ENCODE results near the gene DUT.

DNA sequence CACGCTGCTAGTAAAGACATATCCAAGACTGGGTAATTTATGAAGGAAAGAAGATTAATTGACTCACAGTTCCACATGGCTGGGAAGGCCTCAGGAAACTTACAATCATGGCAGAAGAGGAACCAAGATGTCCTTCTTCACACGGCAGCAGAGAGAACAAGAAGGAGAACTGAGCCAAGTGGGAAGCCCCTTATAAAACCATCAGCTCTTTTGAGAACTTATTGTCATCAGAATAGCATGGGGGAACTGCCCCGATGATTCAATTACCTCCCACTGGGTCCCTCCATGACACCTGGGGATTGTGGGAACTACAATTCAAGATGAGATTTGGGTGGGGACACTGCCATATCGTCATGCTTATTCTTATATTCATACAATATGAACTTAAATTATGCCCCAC lies 49.0 kb downstream of the DUT start:
- no peak for TF ChIP-seq FOXM1 (IDR thresholded peaks at IDR 0.05; ENCODE audit: borderline replicate concordance, low read depth)
- no peak for TF ChIP-seq RAD21 (IDR thresholded peaks at IDR 0.05; ENCODE audit: low read depth)
- no peak for TF ChIP-seq YY1 (IDR thresholded peaks at IDR 0.05; ENCODE audit: low read depth)
- TF ChIP-seq, protein P1, sequence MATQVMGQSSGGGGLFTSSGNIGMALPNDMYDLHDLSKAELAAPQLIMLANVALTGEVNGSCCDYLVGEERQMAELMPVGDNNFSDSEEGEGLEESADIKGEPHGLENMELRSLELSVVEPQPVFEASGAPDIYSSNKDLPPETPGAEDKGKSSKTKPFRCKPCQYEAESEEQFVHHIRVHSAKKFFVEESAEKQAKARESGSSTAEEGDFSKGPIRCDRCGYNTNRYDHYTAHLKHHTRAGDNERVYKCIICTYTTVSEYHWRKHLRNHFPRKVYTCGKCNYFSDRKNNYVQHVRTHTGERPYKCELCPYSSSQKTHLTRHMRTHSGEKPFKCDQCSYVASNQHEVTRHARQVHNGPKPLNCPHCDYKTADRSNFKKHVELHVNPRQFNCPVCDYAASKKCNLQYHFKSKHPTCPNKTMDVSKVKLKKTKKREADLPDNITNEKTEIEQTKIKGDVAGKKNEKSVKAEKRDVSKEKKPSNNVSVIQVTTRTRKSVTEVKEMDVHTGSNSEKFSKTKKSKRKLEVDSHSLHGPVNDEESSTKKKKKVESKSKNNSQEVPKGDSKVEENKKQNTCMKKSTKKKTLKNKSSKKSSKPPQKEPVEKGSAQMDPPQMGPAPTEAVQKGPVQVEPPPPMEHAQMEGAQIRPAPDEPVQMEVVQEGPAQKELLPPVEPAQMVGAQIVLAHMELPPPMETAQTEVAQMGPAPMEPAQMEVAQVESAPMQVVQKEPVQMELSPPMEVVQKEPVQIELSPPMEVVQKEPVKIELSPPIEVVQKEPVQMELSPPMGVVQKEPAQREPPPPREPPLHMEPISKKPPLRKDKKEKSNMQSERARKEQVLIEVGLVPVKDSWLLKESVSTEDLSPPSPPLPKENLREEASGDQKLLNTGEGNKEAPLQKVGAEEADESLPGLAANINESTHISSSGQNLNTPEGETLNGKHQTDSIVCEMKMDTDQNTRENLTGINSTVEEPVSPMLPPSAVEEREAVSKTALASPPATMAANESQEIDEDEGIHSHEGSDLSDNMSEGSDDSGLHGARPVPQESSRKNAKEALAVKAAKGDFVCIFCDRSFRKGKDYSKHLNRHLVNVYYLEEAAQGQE (IDR thresholded peaks at IDR 0.05; ENCODE audit: low read depth): no peak
- no peak for TF ChIP-seq NFIC (IDR thresholded peaks at IDR 0.05)
- TF ChIP-seq EP300 (IDR thresholded peaks at IDR 0.05; ENCODE audit: borderline replicate concordance): no peak
- no peak for TF ChIP-seq CEBPB (IDR thresholded peaks at IDR 0.05)
- no peak for TF ChIP-seq EGR1 (IDR thresholded peaks at IDR 0.05)
- TF ChIP-seq TAF1 (IDR thresholded peaks at IDR 0.05; ENCODE audit: low read depth): no peak
- no peak for TF ChIP-seq TEAD4 (IDR thresholded peaks at IDR 0.05)
- TF ChIP-seq TCF12 (IDR thresholded peaks at IDR 0.05; ENCODE audit: low read depth): no peak
